EL (cell line): Measurements from ENCODE around the gene TGM6.

Experiments
- DNase-seq: peaks from one replicate; pipeline ENCODE4 v3.0.0-alpha.2; 2016

TGM6 gene

GRCh38 chr20:2459981-2460751 lies 79.5 kb downstream of the TGM6 start:
- no peak for DNase-seq

- DNase-seq = no peak
Observed at GRCh38 chr20:2460752-2461424, 80.2 kb downstream of the TGM6 start.

GRCh38 chr20:2462484-2462883 lies 81.8 kb downstream of the TGM6 start:
- no peak for DNase-seq

GRCh38 chr20:2463616-2464365 lies 83.1 kb downstream of the TGM6 start:
- no peak for DNase-seq

- DNase-seq = no peak
Observed at GRCh38 chr20:2465100-2465499, 84.4 kb downstream of the TGM6 start.

- DNase-seq = no peak
Observed at GRCh38 chr20:2467412-2467811, 86.7 kb downstream of the TGM6 start.

GRCh38 chr20:2468581-2469407 lies 88.1 kb downstream of the TGM6 start:
- no peak for DNase-seq

GRCh38 chr20:2469991-2470422 lies 89.3 kb downstream of the TGM6 start:
- DNase-seq = peak; percentile 56

- DNase-seq = peak; percentile 99
Observed at GRCh38 chr20:2470423-2471193, 89.9 kb downstream of the TGM6 start, which contains the start of gene SNRPB. SNRPB (minus strand) TSS chr20:2470789; CDS start chr20:2470690, 99 bp downstream.

- peak; percentile 90 for DNase-seq
Observed at GRCh38 chr20:2473516-2473915, 92.8 kb downstream of the TGM6 start.

GRCh38 chr20:2475850-2476741 lies 95.4 kb downstream of the TGM6 start:
- DNase-seq = no peak

- no peak for DNase-seq
Observed at GRCh38 chr20:2476742-2477615, 96.3 kb downstream of the TGM6 start.

- no peak for DNase-seq
Observed at GRCh38 chr20:2480381-2480780, 99.7 kb downstream of the TGM6 start.
